IMR-90 (cell line): ENCODE results near the gene PPP2R5B. TPM values are rescaled to one million over a fixed set of nuclear protein-coding genes. Genes with fewer than 3 reads are reported as not detected.

Experiments used
- ATAC-seq: fragments of 200-7000 bp; cut with Tn5 transposase; 2 replicates; pipeline ENCODE4 v1.9.1; 2020; ENCODE audit warnings: low read depth, mild to moderate bottlenecking, moderate library complexity
- BruUV-seq: library from RNA; stranded (reverse); fragments of 400-500 nt; replicated peaks from 2 replicates; lab custom pipeline; 2021; lab: Mats Ljungman, UMichigan
- CTCF ChIA-PET: fragments of 300-600 bp; formaldehyde crosslinking; extraction: SDS; loops from one replicate; lab custom pipeline; 2021; ENCODE audit warnings: antibody characterized with exemption; lab: Yijun Ruan, JAX
- POLR2A ChIA-PET: fragments of 300-600 bp; sonication (Branson Sonifier 250); formaldehyde crosslinking; loops from one replicate; lab custom pipeline; 2022; ENCODE audit warnings: antibody characterized with exemption; ENCODE audit not compliant: unreplicated experiment; lab: Charles Lee
- DNase-seq: peaks from one replicate; pipeline ENCODE4 v3.0.0; 2013
- H2AFZ ChIP-seq: replicated peaks from 2 replicates; pipeline ENCODE3; 2013; ENCODE audit warnings: low read length, mild to moderate bottlenecking; ENCODE audit not compliant: poor library complexity
- H2AK5ac ChIP-seq: 2 replicates; pipeline ENCODE4 v1.6.1; 2013; ENCODE audit warnings: low read depth, low read length, inconsistent platforms
- H2AK9ac ChIP-seq: replicated peaks from 2 replicates; pipeline ENCODE3; 2013; ENCODE audit warnings: mild to moderate bottlenecking, low read depth, low read length, moderate library complexity; ENCODE audit not compliant: poor library complexity
- H2BK120ac ChIP-seq: 2 replicates; pipeline ENCODE4 v1.6.1; 2013; ENCODE audit warnings: low read depth, low read length, inconsistent platforms
- H2BK15ac ChIP-seq: 3 replicates; pipeline ENCODE4 v1.6.1; 2013; ENCODE audit warnings: low read depth, low read length, inconsistent platforms
- H2BK20ac ChIP-seq: 2 replicates; pipeline ENCODE4 v1.6.1; 2013; ENCODE audit warnings: low read depth, mild to moderate bottlenecking, inconsistent platforms, low read length, moderate library complexity
- H2BK5ac ChIP-seq: 2 replicates; pipeline ENCODE4 v1.6.1; 2013; ENCODE audit warnings: mild to moderate bottlenecking, low read depth, low read length, inconsistent platforms; ENCODE audit not compliant: poor library complexity, severe bottlenecking
- H3K14ac ChIP-seq: replicated peaks from 2 replicates; pipeline ENCODE4 v1.6.1; 2013; ENCODE audit warnings: low read depth, low read length, inconsistent platforms
- H3K18ac ChIP-seq: 2 replicates; pipeline ENCODE4 v1.6.1; 2013; ENCODE audit warnings: low read depth, low read length, control low read depth
- H3K23ac ChIP-seq: 2 replicates; pipeline ENCODE4 v1.6.1; 2013; ENCODE audit warnings: low read depth, low read length, inconsistent platforms
- H3K27ac ChIP-seq: 2 replicates; pipeline ENCODE4 v1.5.1; 2013; ENCODE audit warnings: mild to moderate bottlenecking, control low read depth, low read length; ENCODE audit not compliant: insufficient read depth
- H3K27me3 ChIP-seq: 2 replicates; pipeline ENCODE4 v1.6.1; 2013; ENCODE audit warnings: low read length; ENCODE audit not compliant: control insufficient read depth, insufficient read depth
- H3K36me3 ChIP-seq: 2 replicates; pipeline ENCODE4 v1.6.1; 2013; ENCODE audit warnings: low read length, mixed read lengths; ENCODE audit not compliant: control insufficient read depth, insufficient read depth
- H3K4ac ChIP-seq: 2 replicates; pipeline ENCODE4 v1.6.1; 2013; ENCODE audit warnings: low read depth, low read length, inconsistent platforms
- H3K4me1 ChIP-seq: 2 replicates; pipeline ENCODE4 v1.6.1; 2013; ENCODE audit warnings: low read length, mixed read lengths; ENCODE audit not compliant: control insufficient read depth, insufficient read depth
- H3K4me2 ChIP-seq: 2 replicates; pipeline ENCODE4 v1.6.1; 2013; ENCODE audit warnings: low read depth, mild to moderate bottlenecking, control low read depth, low read length, moderate library complexity
- H3K4me3 ChIP-seq: 2 replicates; pipeline ENCODE4 v1.5.1; 2013; ENCODE audit warnings: low read depth, mild to moderate bottlenecking, control low read depth, low read length, moderate library complexity; ENCODE audit not compliant: insufficient read depth
- H3K56ac ChIP-seq: 2 replicates; pipeline ENCODE4 v1.6.1; 2013; ENCODE audit warnings: low read length, inconsistent platforms; ENCODE audit not compliant: insufficient read depth; ENCODE audit errors: extremely low read depth
- H3K79me1 ChIP-seq, 2 experiments: 2 replicates each; pipeline ENCODE4 v1.6.1; 2013; ENCODE audit warnings: low read length in 2 of 2, inconsistent platforms in 1 of 2, low read depth in 1 of 2
- H3K9ac ChIP-seq: 2 replicates; pipeline ENCODE4 v1.6.1; 2013; ENCODE audit warnings: low read depth, low read length, control low read depth
- H3K9me1 ChIP-seq: 2 replicates; pipeline ENCODE4 v1.6.1; 2013; ENCODE audit warnings: low read length, inconsistent platforms; ENCODE audit not compliant: insufficient read depth
- H3K9me3 ChIP-seq: 2 replicates; pipeline ENCODE4 v1.6.1; 2013; ENCODE audit warnings: low read length; ENCODE audit not compliant: control insufficient read depth, insufficient read depth
- H4K20me1 ChIP-seq: 2 replicates; pipeline ENCODE4 v1.6.1; 2013; ENCODE audit warnings: low read length, inconsistent platforms; ENCODE audit not compliant: insufficient read depth
- H4K5ac ChIP-seq: 2 replicates; pipeline ENCODE4 v1.6.1; 2013; ENCODE audit warnings: mild to moderate bottlenecking, low read depth, low read length, control low read depth
- H4K8ac ChIP-seq, 2 experiments: 2 replicates each; pipeline ENCODE4 v1.6.1; 2013; ENCODE audit warnings: low read depth in 2 of 2, low read length in 2 of 2, control low read depth in 1 of 2, inconsistent platforms in 1 of 2
- H4K91ac ChIP-seq: 2 replicates; pipeline ENCODE4 v1.6.1; 2013; ENCODE audit warnings: low read depth, low read length, inconsistent platforms; ENCODE audit not compliant: insufficient read depth
- BHLHE40 ChIP-seq: fragments of 150-350 bp; IDR thresholded peaks from 2 replicates; pipeline ENCODE4 v1.6.1; 2016; ENCODE audit warnings: mild to moderate bottlenecking, low read depth, low read length
- CEBPB ChIP-seq: IDR thresholded peaks from 2 replicates; pipeline ENCODE4 v1.6.1; 2012; ENCODE audit warnings: low read depth, low read length, improper control_type of control experiment
- CHD1 ChIP-seq: IDR thresholded peaks from 2 replicates; pipeline ENCODE4 v1.6.1; 2012; ENCODE audit warnings: low read depth, low read length, improper control_type of control experiment
- ELK1 ChIP-seq: fragments of 150-350 bp; IDR thresholded peaks from 2 replicates; pipeline ENCODE4 v1.6.1; 2016; ENCODE audit warnings: low read depth, mild to moderate bottlenecking, low read length, moderate library complexity, borderline replicate concordance
- FOS ChIP-seq: fragments of 150-350 bp; IDR thresholded peaks from 2 replicates; pipeline ENCODE4 v1.6.1; 2016; ENCODE audit warnings: low read depth, low read length
- MAFK ChIP-seq: IDR thresholded peaks from 2 replicates; pipeline ENCODE4 v1.6.1; 2012; ENCODE audit warnings: low read depth, low read length, improper control_type of control experiment
- MAZ ChIP-seq: IDR thresholded peaks from 2 replicates; pipeline ENCODE4 v1.6.1; 2012; ENCODE audit warnings: low read depth, mild to moderate bottlenecking, low read length, improper control_type of control experiment, moderate library complexity, borderline replicate concordance
- MXI1 ChIP-seq: IDR thresholded peaks from 2 replicates; pipeline ENCODE4 v1.6.1; 2012; ENCODE audit warnings: low read depth, mild to moderate bottlenecking, low read length, moderate library complexity, borderline replicate concordance
- NFE2L2 ChIP-seq: fragments of 150-350 bp; IDR thresholded peaks from 2 replicates; pipeline ENCODE4 v1.6.1; 2016; ENCODE audit warnings: low read depth, mild to moderate bottlenecking, low read length
- POLR2A ChIP-seq: IDR thresholded peaks from 2 replicates; pipeline ENCODE4 v1.6.1; 2012; ENCODE audit warnings: mild to moderate bottlenecking, low read depth, low read length
- RAD21 ChIP-seq: IDR thresholded peaks from 2 replicates; pipeline ENCODE4 v1.6.1; 2012; ENCODE audit warnings: low read length, improper control_type of control experiment
- RCOR1 ChIP-seq: IDR thresholded peaks from 2 replicates; pipeline ENCODE4 v1.6.1; 2012; ENCODE audit warnings: mild to moderate bottlenecking, low read length, improper control_type of control experiment; ENCODE audit not compliant: insufficient replicate concordance
- RFX5 ChIP-seq: IDR thresholded peaks from 2 replicates; pipeline ENCODE4 v1.8.0; 2012; ENCODE audit warnings: low read depth, mild to moderate bottlenecking, low read length, moderate library complexity
- SMC3 ChIP-seq: fragments of 150-350 bp; IDR thresholded peaks from 2 replicates; pipeline ENCODE4 v1.6.1; 2016; ENCODE audit warnings: low read depth, mild to moderate bottlenecking, antibody characterized with exemption, low read length, moderate library complexity
- WGBS, 2 experiments: methylation state at CpG; one replicate each; pipeline versions ENCODE4 v1.1.5 to v1.1.7; 2013; ENCODE audit warnings: missing lambda C conversion rate in 2 of 2; ENCODE audit not compliant: insufficient read length in 1 of 2; ENCODE audit errors: extremely low coverage in 2 of 2; 5-methylcytosine and 5-hydroxymethylcytosine counted together
- dilution Hi-C: fragments of 300-500 bp; cut with HindIII; formaldehyde crosslinking; loops from one replicate; pipeline ENCODE4 v1.14.3; 2018; ENCODE audit warnings: low sequenced_read_pairs; ENCODE audit not compliant: unreplicated experiment
- in situ Hi-C: fragments of 300-500 bp; cut with MboI; formaldehyde crosslinking; loops from 3 replicates; pipeline ENCODE4 v1.14.3; 2019; ENCODE audit warnings: low sequenced_read_pairs, inconsistent platforms, mixed read lengths
- intact Hi-C: fragments of 100-400 bp; cut with micrococcal nuclease; formaldehyde crosslinking; loops from 2 replicates; pipeline ENCODE4 v1.10.0; 2022
- polyA plus RNA-seq, 3 experiments: library from polyadenylated mRNA; depleted of rRNA; stranded (reverse); fragments of >200 nt; gene quantifications; 2 replicates each; pipeline ENCODE4 v1.2.3, GENCODE V29; 2012; ENCODE audit warnings: low replicate concordance in 1 of 3
- total RNA-seq: library from RNA; depleted of rRNA; stranded (reverse); fragments of >200 nt; gene quantifications from 2 replicates; pipeline ENCODE4 v1.2.3, GENCODE V29; 2012
- TF ChIP-seq, protein P1 (sequence below): conservative IDR thresholded peaks from 2 replicates; pipeline ENCODE4 v1.5.1; 2012; ENCODE audit warnings: mild to moderate bottlenecking, low read depth, low read length, improper control_type of control experiment
- TF ChIP-seq, protein P2 (sequence below): fragments of 150-350 bp; IDR thresholded peaks from 2 replicates; pipeline ENCODE4 v1.6.1; 2017; ENCODE audit warnings: mild to moderate bottlenecking, antibody characterized with exemption, low read length, low read depth

The PPP2R5B gene
- total and polyA plus RNA-seq, 2 of the 4 experiments (the other 2 are of a cell fraction), result 6.5 to 23.6 TPM

- intact Hi-C loops (no loop called here), dilution Hi-C loops (no loop called here), in situ Hi-C loops (no loop called here)
- no peak overlapping the region for H3K9ac ChIP-seq
- TF ChIP-seq SMC3, result no peak
- no peak for TF ChIP-seq FOS
- no peak for TF ChIP-seq NFE2L2
- no peak for TF ChIP-seq CEBPB
- TF ChIP-seq MAZ, result no peak
- TF ChIP-seq POLR2A, result no peak
- TF ChIP-seq MXI1, result no peak
- TF ChIP-seq, protein P1, sequence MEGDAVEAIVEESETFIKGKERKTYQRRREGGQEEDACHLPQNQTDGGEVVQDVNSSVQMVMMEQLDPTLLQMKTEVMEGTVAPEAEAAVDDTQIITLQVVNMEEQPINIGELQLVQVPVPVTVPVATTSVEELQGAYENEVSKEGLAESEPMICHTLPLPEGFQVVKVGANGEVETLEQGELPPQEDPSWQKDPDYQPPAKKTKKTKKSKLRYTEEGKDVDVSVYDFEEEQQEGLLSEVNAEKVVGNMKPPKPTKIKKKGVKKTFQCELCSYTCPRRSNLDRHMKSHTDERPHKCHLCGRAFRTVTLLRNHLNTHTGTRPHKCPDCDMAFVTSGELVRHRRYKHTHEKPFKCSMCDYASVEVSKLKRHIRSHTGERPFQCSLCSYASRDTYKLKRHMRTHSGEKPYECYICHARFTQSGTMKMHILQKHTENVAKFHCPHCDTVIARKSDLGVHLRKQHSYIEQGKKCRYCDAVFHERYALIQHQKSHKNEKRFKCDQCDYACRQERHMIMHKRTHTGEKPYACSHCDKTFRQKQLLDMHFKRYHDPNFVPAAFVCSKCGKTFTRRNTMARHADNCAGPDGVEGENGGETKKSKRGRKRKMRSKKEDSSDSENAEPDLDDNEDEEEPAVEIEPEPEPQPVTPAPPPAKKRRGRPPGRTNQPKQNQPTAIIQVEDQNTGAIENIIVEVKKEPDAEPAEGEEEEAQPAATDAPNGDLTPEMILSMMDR, result no peak
- no peak for TF ChIP-seq ELK1
- TF ChIP-seq RCOR1, result no peak
- no peak for TF ChIP-seq MAFK
- no peak for TF ChIP-seq RAD21
- TF ChIP-seq RFX5, result no peak
- no peak for TF ChIP-seq BHLHE40
- TF ChIP-seq, protein P2, sequence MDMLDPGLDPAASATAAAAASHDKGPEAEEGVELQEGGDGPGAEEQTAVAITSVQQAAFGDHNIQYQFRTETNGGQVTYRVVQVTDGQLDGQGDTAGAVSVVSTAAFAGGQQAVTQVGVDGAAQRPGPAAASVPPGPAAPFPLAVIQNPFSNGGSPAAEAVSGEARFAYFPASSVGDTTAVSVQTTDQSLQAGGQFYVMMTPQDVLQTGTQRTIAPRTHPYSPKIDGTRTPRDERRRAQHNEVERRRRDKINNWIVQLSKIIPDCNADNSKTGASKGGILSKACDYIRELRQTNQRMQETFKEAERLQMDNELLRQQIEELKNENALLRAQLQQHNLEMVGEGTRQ, result no peak
- TF ChIP-seq CHD1, result no peak
- H2AK9ac ChIP-seq, result no peak overlapping the region
- no peak overlapping the region for H2AFZ ChIP-seq
- H3K4ac ChIP-seq, result no peak overlapping the region
- no peak overlapping the region for H3K27ac ChIP-seq
- H2BK5ac ChIP-seq, result no peak overlapping the region
- no peak overlapping the region for H3K4me2 ChIP-seq
- H2BK20ac ChIP-seq, result no peak overlapping the region
- H4K5ac ChIP-seq, result no peak overlapping the region
- no peak overlapping the region for H3K14ac ChIP-seq
- no peaks in the 10 kb centered on the region for H3K27me3 ChIP-seq
- H2BK15ac ChIP-seq, result no peak overlapping the region
- no TSS peak for BruUV-seq
- H3K79me1 ChIP-seq, result peaks cover 4 to 23% of the 10 kb centered on the region in 2 experiments
- ChIA-PET CTCF (interaction anchor here (1.0 to 1.4 kb wide), 2 partner anchors 24 to 64 kb away, joined by 3 to 4 read pairs; no protein-coding TSS in a partner anchor), POLR2A (no interaction called here)
- H3K56ac ChIP-seq, result no peak overlapping the region
- H3K4me3 ChIP-seq, result no peak overlapping the region
- no peaks in the 10 kb centered on the region for H3K9me3 ChIP-seq
- H2AK5ac ChIP-seq, result no peak overlapping the region
- H3K4me1 ChIP-seq, result peaks cover 4% of the 10 kb centered on the region
- H3K36me3 ChIP-seq, result peaks cover 55% of the 10 kb centered on the region
- no peak overlapping the region for H4K8ac ChIP-seq
- no peak for ATAC-seq
- no peak overlapping the region for H2BK120ac ChIP-seq
- H4K20me1 ChIP-seq, result no peaks in the 10 kb centered on the region; the same call in 1 of the 2 replicates
- H3K18ac ChIP-seq, result no peak overlapping the region
- 100% methylated on average over 1 of the region's 9 CpGs; no CpG with 5 or more reads in 1 of the 2 experiments for WGBS, 2 experiments
- no peak overlapping the region for H4K91ac ChIP-seq
- no peak overlapping the region for H3K23ac ChIP-seq
- no peak for DNase-seq
- no peaks in the 10 kb centered on the region for H3K9me1 ChIP-seq
Measured at GRCh38 chr11:64911689-64912088, 12.8 kb upstream of the PPP2R5B start.
